Measurements from ENCODE around the gene NRG2.

The NRG2 gene

GRCh38 chr5:139903450-139903794, 139.7 kb downstream of the NRG2 start:
- DNase-seq (ENCODE audit: low read depth): no peak

GRCh38 chr5:139901986-139902385, 141.1 kb downstream of the NRG2 start:
- DNase-seq (ENCODE audit: low read depth): no peak

- no peak for DNase-seq (ENCODE audit: low read depth)
Measured at GRCh38 chr5:139901251-139901575, 141.9 kb downstream of the NRG2 start.

GRCh38 chr5:139900546-139901250, 142.4 kb downstream of the NRG2 start:
- no peak for DNase-seq (ENCODE audit: low read depth)

GRCh38 chr5:139898981-139899380, 144.1 kb downstream of the NRG2 start:
- DNase-seq (ENCODE audit: low read depth): no peak

- no peak for DNase-seq (ENCODE audit: low read depth)
Measured at GRCh38 chr5:139897982-139898381, 145.1 kb downstream of the NRG2 start.

- DNase-seq (ENCODE audit: low read depth): no peak
Measured at GRCh38 chr5:139897342-139897741, 145.8 kb downstream of the NRG2 start.

- no peak for DNase-seq (ENCODE audit: low read depth)
Measured at GRCh38 chr5:139896718-139897117, 146.4 kb downstream of the NRG2 start.

- DNase-seq (ENCODE audit: low read depth): no peak
Measured at GRCh38 chr5:139895647-139896046, 147.5 kb downstream of the NRG2 start.

GRCh38 chr5:139895046-139895445, 148.1 kb downstream of the NRG2 start:
- no peak for DNase-seq (ENCODE audit: low read depth)

- no peak for DNase-seq (ENCODE audit: low read depth)
Measured at GRCh38 chr5:139893873-139894272, 149.2 kb downstream of the NRG2 start.

GRCh38 chr5:139889410-139889809, 153.7 kb downstream of the NRG2 start:
- no peak for DNase-seq (ENCODE audit: low read depth)

- DNase-seq (ENCODE audit: low read depth): no peak
Measured at GRCh38 chr5:139888370-139888769, 154.7 kb downstream of the NRG2 start.

GRCh38 chr5:139886213-139886612, 156.9 kb downstream of the NRG2 start:
- DNase-seq (ENCODE audit: low read depth): no peak

- no peak for DNase-seq (ENCODE audit: low read depth)
Measured at GRCh38 chr5:139885857-139886208, 157.3 kb downstream of the NRG2 start.

GRCh38 chr5:139885172-139885856, 157.8 kb downstream of the NRG2 start:
- DNase-seq (ENCODE audit: low read depth): no peak

GRCh38 chr5:139884734-139885133, 158.4 kb downstream of the NRG2 start:
- no peak for DNase-seq (ENCODE audit: low read depth)

GRCh38 chr5:139884144-139884543, 159.0 kb downstream of the NRG2 start:
- no peak for DNase-seq (ENCODE audit: low read depth)

- DNase-seq (ENCODE audit: low read depth): no peak
Measured at GRCh38 chr5:139882961-139883539, 160.0 kb downstream of the NRG2 start.

- DNase-seq (ENCODE audit: low read depth): no peak
Measured at GRCh38 chr5:139882316-139882715, 160.8 kb downstream of the NRG2 start.

GRCh38 chr5:139881143-139881733, 161.9 kb downstream of the NRG2 start:
- no peak for DNase-seq (ENCODE audit: low read depth)

- DNase-seq (ENCODE audit: low read depth): no peak
Measured at GRCh38 chr5:139880416-139881142, 162.5 kb downstream of the NRG2 start.

- DNase-seq (ENCODE audit: low read depth): no peak
Measured at GRCh38 chr5:139878093-139878492, 165.0 kb downstream of the NRG2 start.
